8988T (cell line): ENCODE data around the gene SDHAF3.
A peak's percentile ranks its signal among the peaks of the same experiment; 100 is the strongest.
"Not testable (repeated sequence)": the region's sequence is repeated elsewhere in the genome, so short reads cannot be mapped to it uniquely, and the experiment has no call there.

Experiments
- DNase-seq: peaks from one replicate; pipeline ENCODE4 v3.0.0; 2011

Gene SDHAF3

GRCh38 chr7:97117372-97118188 is at the start of gene SDHAF3:
SDHAF3 (plus strand) TSS chr7:97117698; CDS start chr7:97117724, 26 bp downstream.
- peak; percentile 44 for DNase-seq

- not testable (repeated sequence) for DNase-seq
Observed at GRCh38 chr7:97072025-97072424, 45.5 kb upstream of the SDHAF3 start.

GRCh38 chr7:97075928-97076327 is 41.6 kb upstream of the SDHAF3 start:
- no peak for DNase-seq

- DNase-seq, result no peak
Observed at GRCh38 chr7:97078023-97078969, 39.2 kb upstream of the SDHAF3 start.

- no peak for DNase-seq
Observed at GRCh38 chr7:97079300-97079699, 38.2 kb upstream of the SDHAF3 start.

- DNase-seq, result no peak
Observed at GRCh38 chr7:97081521-97082300, 35.8 kb upstream of the SDHAF3 start.

GRCh38 chr7:97088364-97088763 is 29.1 kb upstream of the SDHAF3 start:
- DNase-seq, result no peak

GRCh38 chr7:97089771-97090170 is 27.7 kb upstream of the SDHAF3 start:
- no peak for DNase-seq

GRCh38 chr7:97090761-97091353 is 26.6 kb upstream of the SDHAF3 start:
- DNase-seq, result no peak

- no peak for DNase-seq
Observed at GRCh38 chr7:97094284-97094930, 23.1 kb upstream of the SDHAF3 start.

- DNase-seq, result no peak
Observed at GRCh38 chr7:97096037-97096436, 21.5 kb upstream of the SDHAF3 start.

GRCh38 chr7:97096661-97097060 is 20.8 kb upstream of the SDHAF3 start:
- no peak for DNase-seq

GRCh38 chr7:97104719-97105238 is 12.7 kb upstream of the SDHAF3 start:
- DNase-seq, result no peak

GRCh38 chr7:97107192-97107800 is 10.2 kb upstream of the SDHAF3 start:
- DNase-seq, result no peak

GRCh38 chr7:97116308-97116707 is 1.2 kb upstream of the SDHAF3 start:
- no peak for DNase-seq

- DNase-seq, result no peak
Observed at GRCh38 chr7:97117035-97117371, 495 bp upstream of the SDHAF3 start.

GRCh38 chr7:97118306-97118917 is 914 bp downstream of the SDHAF3 start:
- no peak for DNase-seq

- no peak for DNase-seq
Observed at GRCh38 chr7:97119747-97120146, 2.2 kb downstream of the SDHAF3 start.

GRCh38 chr7:97120713-97121457 is 3.4 kb downstream of the SDHAF3 start:
- DNase-seq, result no peak

- DNase-seq, result not testable (repeated sequence)
Observed at GRCh38 chr7:97123115-97123514, 5.6 kb downstream of the SDHAF3 start.
